Endodermal cell (in vitro differentiated cells): ENCODE data around the gene LMO3. TPM values are rescaled to one million over a fixed set of nuclear protein-coding genes. Genes with fewer than 3 reads are reported as not detected.
A peak's percentile ranks its signal among the peaks of the same experiment; 100 is the strongest.

ENCODE experiments used
- DNase-seq: peaks from one replicate; pipeline ENCODE4 v3.0.0-alpha.2; 2017
- H3K27ac ChIP-seq: 2 replicates; pipeline ENCODE4 v1.5.1; 2013; ENCODE audit warnings: mild to moderate bottlenecking, low read depth, low read length, moderate library complexity
- H3K27me3 ChIP-seq: 2 replicates; pipeline ENCODE4 v1.6.1; 2013; ENCODE audit warnings: mild to moderate bottlenecking, low read length, moderate library complexity; ENCODE audit not compliant: insufficient read depth, control insufficient read depth, poor library complexity, severe bottlenecking
- H3K36me3 ChIP-seq: 2 replicates; pipeline ENCODE4 v1.7.0; 2013; ENCODE audit warnings: mild to moderate bottlenecking, low read length, moderate library complexity; ENCODE audit not compliant: control insufficient read depth, insufficient read depth
- H3K4me1 ChIP-seq: one replicate; pipeline ENCODE4 v1.7.0; 2013; ENCODE audit warnings: low read length; ENCODE audit not compliant: control insufficient read depth, insufficient read depth
- H3K4me3 ChIP-seq: 2 replicates; pipeline ENCODE4 v1.5.1; 2013; ENCODE audit warnings: mild to moderate bottlenecking, low read length, moderate library complexity
- H3K9ac ChIP-seq: 2 replicates; pipeline ENCODE4 v1.6.1; 2013; ENCODE audit warnings: mild to moderate bottlenecking, low read length, moderate library complexity; ENCODE audit not compliant: poor library complexity, severe bottlenecking; ENCODE audit errors: extremely low read depth
- H3K9me3 ChIP-seq: 2 replicates; pipeline ENCODE4 v1.6.1; 2013; ENCODE audit warnings: mild to moderate bottlenecking, low read length, moderate library complexity; ENCODE audit not compliant: control insufficient read depth
- H3K27ac Mint-ChIP-seq: 2 replicates; pipeline ENCODE4 v1.8.0; 2020; ENCODE audit warnings: mixed read lengths
- H3K27me3 Mint-ChIP-seq: 2 replicates; pipeline ENCODE4 v1.8.0; 2021; ENCODE audit warnings: mild to moderate bottlenecking, mixed read lengths; ENCODE audit not compliant: insufficient read depth
- H3K36me3 Mint-ChIP-seq: 2 replicates; pipeline ENCODE4 v1.8.0; 2020; ENCODE audit warnings: low read depth, mixed read lengths
- H3K4me1 Mint-ChIP-seq: 2 replicates; pipeline ENCODE4 v1.8.0; 2020; ENCODE audit warnings: mixed read lengths
- H3K4me3 Mint-ChIP-seq: 2 replicates; pipeline ENCODE4 v1.8.0; 2020; ENCODE audit warnings: mild to moderate bottlenecking, moderate library complexity, mixed read lengths
- H3K9me3 Mint-ChIP-seq: 2 replicates; pipeline ENCODE4 v1.8.0; 2020; ENCODE audit warnings: mild to moderate bottlenecking, mixed read lengths
- WGBS, 2 experiments: methylation state at CpG; one replicate each; pipeline versions ENCODE4 v1.1.5 to v1.1.7; 2013; ENCODE audit warnings: missing lambda C conversion rate in 2 of 2, mixed read lengths in 1 of 2; ENCODE audit not compliant: insufficient coverage in 1 of 2, insufficient read length in 1 of 2; 5-methylcytosine and 5-hydroxymethylcytosine counted together
- total RNA-seq, 2 donors: library from RNA; stranded (reverse); fragmentation: NEBNext Ultra II Directional in 1 of 2; extraction: Animal tissue kit (Norgen Biotek cat#: 25700) in 1 of 2; gene quantifications; 2 replicates in 1 of 2; 3 replicates in 1 of 2; pipeline ENCODE4 v1.2.1, GENCODE V29; 2021
- TF ChIP-seq, protein P1 (sequence below): fragments of 200-600 bp; sonication (generic); conservative IDR thresholded peaks from 2 replicates; pipeline ENCODE4 v1.5.0; 2021; ENCODE audit warnings: antibody characterized with exemption, mild to moderate bottlenecking

The LMO3 gene
- total RNA-seq, 2 donors from 2014 or later: 0.77 to 3.2 TPM

- no peaks in the 10 kb centered on the region for H3K9me3 Mint-ChIP-seq
- peak overlapping the region; percentile 56 for H3K4me3 Mint-ChIP-seq
- TF ChIP-seq, protein P1, sequence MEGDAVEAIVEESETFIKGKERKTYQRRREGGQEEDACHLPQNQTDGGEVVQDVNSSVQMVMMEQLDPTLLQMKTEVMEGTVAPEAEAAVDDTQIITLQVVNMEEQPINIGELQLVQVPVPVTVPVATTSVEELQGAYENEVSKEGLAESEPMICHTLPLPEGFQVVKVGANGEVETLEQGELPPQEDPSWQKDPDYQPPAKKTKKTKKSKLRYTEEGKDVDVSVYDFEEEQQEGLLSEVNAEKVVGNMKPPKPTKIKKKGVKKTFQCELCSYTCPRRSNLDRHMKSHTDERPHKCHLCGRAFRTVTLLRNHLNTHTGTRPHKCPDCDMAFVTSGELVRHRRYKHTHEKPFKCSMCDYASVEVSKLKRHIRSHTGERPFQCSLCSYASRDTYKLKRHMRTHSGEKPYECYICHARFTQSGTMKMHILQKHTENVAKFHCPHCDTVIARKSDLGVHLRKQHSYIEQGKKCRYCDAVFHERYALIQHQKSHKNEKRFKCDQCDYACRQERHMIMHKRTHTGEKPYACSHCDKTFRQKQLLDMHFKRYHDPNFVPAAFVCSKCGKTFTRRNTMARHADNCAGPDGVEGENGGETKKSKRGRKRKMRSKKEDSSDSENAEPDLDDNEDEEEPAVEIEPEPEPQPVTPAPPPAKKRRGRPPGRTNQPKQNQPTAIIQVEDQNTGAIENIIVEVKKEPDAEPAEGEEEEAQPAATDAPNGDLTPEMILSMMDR: no peak
- Histone ChIP-seq H3K9me3 (no peaks in the 10 kb centered on the region), H3K4me1 (peaks cover 5% of the 10 kb centered on the region), H3K27ac (peak overlapping the region; percentile 77), H3K4me3 (peak overlapping the region; percentile 67), H3K9ac (no peak overlapping the region), H3K36me3 (no peaks in the 10 kb centered on the region), H3K27me3 (peaks cover 64% of the 10 kb centered on the region)
- no peaks in the 10 kb centered on the region for H3K36me3 Mint-ChIP-seq
- H3K27me3 Mint-ChIP-seq: peaks cover 74% of the 10 kb centered on the region
- no peak overlapping the region for H3K27ac Mint-ChIP-seq
- 79 to 82% methylated on average over 2 to 3 of the region's 3 CpGs for WGBS, 2 experiments
- peaks cover 41% of the 10 kb centered on the region for H3K4me1 Mint-ChIP-seq
- DNase-seq: peak; percentile 56
Measured at GRCh38 chr12:16603916-16604575, 1.9 kb downstream of the LMO3 start.

DNA sequence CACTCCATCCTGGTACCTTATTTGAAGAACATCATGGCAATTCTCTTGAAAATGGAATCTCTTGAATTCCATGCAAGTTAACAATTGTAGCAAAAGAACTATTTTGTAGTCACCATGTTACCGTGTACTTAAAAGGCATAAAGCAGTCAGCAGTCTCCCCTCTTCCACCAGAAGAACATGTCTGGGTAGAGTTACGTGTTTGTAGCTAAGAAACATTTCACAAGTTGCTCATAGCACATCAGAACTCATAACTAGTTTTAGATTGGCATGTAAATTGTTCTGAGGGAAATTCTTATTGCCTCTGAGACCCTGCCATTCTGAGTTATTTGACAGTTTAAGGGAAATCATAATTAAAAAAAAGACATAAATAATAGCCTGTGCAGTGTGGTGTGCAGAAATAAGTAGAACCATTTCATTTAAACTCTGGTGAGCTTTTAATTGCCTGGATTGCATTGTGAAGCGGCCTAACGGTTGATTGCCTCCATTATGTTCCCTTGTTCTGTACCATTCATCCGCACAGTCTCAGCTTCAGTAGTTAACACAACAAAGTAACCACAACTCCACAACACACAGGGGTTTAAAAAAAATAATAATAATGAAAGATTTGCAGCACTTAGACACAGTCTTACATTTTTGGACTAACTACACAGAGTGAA lies 2.6 kb downstream of the LMO3 start:
- Histone ChIP-seq H3K4me1 (no peaks in the 10 kb centered on the region), H3K27ac (peak overlapping the region; percentile 77), H3K9me3 (no peaks in the 10 kb centered on the region), H3K36me3 (no peaks in the 10 kb centered on the region), H3K4me3 (no peak overlapping the region), H3K27me3 (peaks cover 58% of the 10 kb centered on the region), H3K9ac (no peak overlapping the region)
- no peak for DNase-seq
- Mint-ChIP-seq H3K9me3 (no peaks in the 10 kb centered on the region), H3K27ac (no peak overlapping the region), H3K4me3 (no peak overlapping the region), H3K36me3 (no peaks in the 10 kb centered on the region), H3K27me3 (peaks cover 67% of the 10 kb centered on the region), H3K4me1 (peaks cover 34% of the 10 kb centered on the region)
- WGBS, 2 experiments: 97% methylated on average over 5 of the region's 5 CpGs; no CpG with 5 or more reads in 1 of the 2 experiments
- TF ChIP-seq, protein P1: no peak

DNA sequence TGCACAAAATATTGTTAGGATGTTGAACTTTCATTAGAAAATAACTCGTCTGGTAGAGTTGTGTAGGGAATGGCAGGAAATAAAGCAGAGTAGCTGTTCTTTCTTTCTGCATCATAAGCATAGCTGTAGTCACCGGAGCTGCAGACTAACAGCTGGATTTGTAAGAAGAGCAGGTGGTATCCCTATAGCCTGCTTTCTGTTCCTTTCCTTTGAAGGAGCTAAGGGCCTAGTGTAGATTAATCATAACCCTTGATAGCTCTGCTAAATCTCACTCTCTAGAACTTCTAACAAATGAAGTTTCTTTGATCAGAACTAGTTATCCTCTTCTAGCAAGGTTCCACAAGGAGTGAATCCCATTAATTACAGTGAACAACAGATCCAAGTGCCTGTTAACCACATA lies 3.5 kb downstream of the LMO3 start:
- H3K36me3 Mint-ChIP-seq: no peaks in the 10 kb centered on the region
- Histone ChIP-seq H3K36me3 (no peaks in the 10 kb centered on the region), H3K4me1 (no peaks in the 10 kb centered on the region), H3K9ac (no peak overlapping the region), H3K9me3 (no peaks in the 10 kb centered on the region), H3K27ac (no peak overlapping the region), H3K27me3 (peaks cover 48% of the 10 kb centered on the region), H3K4me3 (no peak overlapping the region)
- TF ChIP-seq, protein P1: no peak
- H3K9me3 Mint-ChIP-seq: no peaks in the 10 kb centered on the region
- 60 to 80% methylated on average over 1 to 2 of the region's 2 CpGs for WGBS, 2 experiments
- H3K4me1 Mint-ChIP-seq: peaks cover 25% of the 10 kb centered on the region
- H3K27ac Mint-ChIP-seq: no peak overlapping the region
- peaks cover 57% of the 10 kb centered on the region for H3K27me3 Mint-ChIP-seq
- no peak overlapping the region for H3K4me3 Mint-ChIP-seq
- DNase-seq: no peak
